H1 (cell line): ENCODE data around the gene DRD2. TPM values are rescaled to one million over a fixed set of nuclear protein-coding genes. Genes with fewer than 3 reads are reported as not detected.

Experiments
- CTCF ChIA-PET: fragments of 300-600 bp; sonication (Branson Sonifier 250); formaldehyde crosslinking; loops from one replicate; lab custom pipeline; 2021; ENCODE audit not compliant: partially characterized antibody; lab: Charles Lee
- POLR2A ChIA-PET: fragments of 300-600 bp; sonication (Branson Sonifier 250); formaldehyde crosslinking; loops from one replicate; lab custom pipeline; 2021; ENCODE audit warnings: inconsistent platforms; ENCODE audit not compliant: partially characterized antibody; lab: Charles Lee
- DNase-seq, 2 experiments: peaks; one replicate each; pipeline versions ENCODE4 v3.0.0 to v3.0.0-alpha.2; 2010 to 2022; ENCODE audit warnings: low spot score in 2 of 2, low read depth in 1 of 2, mixed read lengths in 1 of 2
- FAIRE-seq: peaks from 2 replicates; lab custom pipeline; 2011; peaks lifted over from hg19 to GRCh38; lab: Jason Lieb, UNC
- H2AFZ ChIP-seq: 2 replicates; pipeline ENCODE4 v1.8.1; 2012; ENCODE audit warnings: low read length, inconsistent platforms
- H2AK5ac ChIP-seq: 2 replicates; pipeline ENCODE4 v1.6.1; 2013; ENCODE audit warnings: low read depth, low read length
- H2BK120ac ChIP-seq: replicated peaks from 2 replicates; pipeline ENCODE3; 2013; ENCODE audit warnings: low read depth, low read length, inconsistent platforms
- H2BK12ac ChIP-seq: 2 replicates; pipeline ENCODE4 v1.6.1; 2013; ENCODE audit warnings: low read depth, low read length
- H2BK15ac ChIP-seq: 2 replicates; pipeline ENCODE4 v1.6.1; 2013; ENCODE audit warnings: low read length
- H2BK20ac ChIP-seq: 2 replicates; pipeline ENCODE4 v1.6.1; 2013; ENCODE audit warnings: low read length
- H2BK5ac ChIP-seq: 2 replicates; pipeline ENCODE4 v1.6.1; 2013; ENCODE audit warnings: low read depth, low read length
- H3K14ac ChIP-seq: 2 replicates; pipeline ENCODE4 v1.6.1; 2013; ENCODE audit warnings: inconsistent platforms; ENCODE audit not compliant: insufficient read length
- H3K18ac ChIP-seq: 2 replicates; pipeline ENCODE4 v1.6.1; 2013; ENCODE audit warnings: low read length; ENCODE audit errors: extremely low read depth
- H3K23ac ChIP-seq: 2 replicates; pipeline ENCODE4 v1.6.1; 2013; ENCODE audit warnings: inconsistent platforms; ENCODE audit not compliant: insufficient read length
- H3K23me2 ChIP-seq: 2 replicates; pipeline ENCODE4 v1.6.1; 2013; ENCODE audit warnings: low read depth, low read length
- H3K27ac ChIP-seq: 2 replicates; pipeline ENCODE4 v1.6.1; 2011; ENCODE audit warnings: low read depth, low read length, inconsistent platforms
- H3K27me3 ChIP-seq, 4 experiments: replicated peaks in 1 of 4; 1 replicate in 1 of 4; 2 replicates in 3 of 4; pipeline versions ENCODE4 v1.6.1 to v1.8.1; 2011 to 2013; ENCODE audit warnings: low read length in 3 of 4, mild to moderate bottlenecking in 3 of 4, inconsistent platforms in 2 of 4, mixed read lengths in 2 of 4, moderate library complexity in 1 of 4; ENCODE audit not compliant: control insufficient read depth in 3 of 4, insufficient read depth in 3 of 4; ENCODE audit errors: extremely low read depth in 1 of 4
- H3K36me3 ChIP-seq, 4 experiments: 2 replicates each; pipeline versions ENCODE4 v1.6.1 to v1.8.1; 2011 to 2013; ENCODE audit warnings: mild to moderate bottlenecking in 4 of 4, low read length in 3 of 4, moderate library complexity in 2 of 4, control low read depth in 1 of 4, inconsistent platforms in 1 of 4; ENCODE audit not compliant: insufficient read depth in 4 of 4, control insufficient read depth in 2 of 4
- H3K4ac ChIP-seq: replicated peaks from 2 replicates; pipeline ENCODE3; 2013; ENCODE audit warnings: low read length, low read depth, mixed read lengths, inconsistent platforms; ENCODE audit not compliant: insufficient read length
- H3K4me1 ChIP-seq, 4 experiments: replicated peaks in 1 of 4; 1 replicate in 1 of 4; 2 replicates in 3 of 4; pipeline versions ENCODE4 v1.6.1 to v1.8.1; 2011 to 2013; ENCODE audit warnings: low read length in 3 of 4, inconsistent platforms in 2 of 4, mixed read lengths in 1 of 4; ENCODE audit not compliant: insufficient read depth in 4 of 4, control insufficient read depth in 3 of 4
- H3K4me2 ChIP-seq, 2 experiments: 2 replicates each; pipeline versions ENCODE4 v1.6.1 to v1.8.1; 2011 to 2013; ENCODE audit warnings: low read depth in 2 of 2, low read length in 2 of 2, control low read depth in 1 of 2, inconsistent platforms in 1 of 2, mild to moderate bottlenecking in 1 of 2; ENCODE audit not compliant: insufficient read depth in 1 of 2
- H3K4me3 ChIP-seq, 4 experiments: fragments of 200-600, 300-600 bp in 1 of 4; sonication (generic), shearing (Covaris generic), sonication (Bioruptor Twin) in 1 of 4; 2 replicates each; pipeline versions ENCODE4 v1.5.1 to v1.8.1; 2011 to 2016; ENCODE audit warnings: low read length in 4 of 4, low read depth in 3 of 4, control low read depth in 2 of 4, inconsistent platforms in 2 of 4, mild to moderate bottlenecking in 2 of 4, mixed read lengths in 1 of 4, moderate library complexity in 1 of 4; ENCODE audit not compliant: insufficient read depth in 2 of 4; ENCODE audit errors: extremely low read depth in 1 of 4
- H3K56ac ChIP-seq: replicated peaks from 2 replicates; pipeline ENCODE3; 2013; ENCODE audit warnings: low read depth, mild to moderate bottlenecking, mixed read lengths, low read length, inconsistent platforms; ENCODE audit not compliant: insufficient read length
- H3K79me1 ChIP-seq: 2 replicates; pipeline ENCODE4 v1.6.1; 2013; ENCODE audit warnings: low read depth, low read length, control low read depth
- H3K79me2 ChIP-seq, 2 experiments: 2 replicates each; pipeline versions ENCODE4 v1.6.1 to v1.8.1; 2012 to 2013; ENCODE audit warnings: low read length in 2 of 2, mild to moderate bottlenecking in 2 of 2, inconsistent platforms in 1 of 2; ENCODE audit not compliant: insufficient read depth in 2 of 2, control insufficient read depth in 1 of 2
- H3K9ac ChIP-seq, 4 experiments: replicated peaks in 1 of 4; 1 replicate in 1 of 4; 2 replicates in 3 of 4; pipeline versions ENCODE4 v1.6.1 to v1.8.1; 2011 to 2013; ENCODE audit warnings: low read depth in 3 of 4, low read length in 3 of 4, control low read depth in 2 of 4, mild to moderate bottlenecking in 2 of 4, moderate library complexity in 2 of 4, inconsistent platforms in 1 of 4; ENCODE audit errors: extremely low read depth in 1 of 4
- H3K9me3 ChIP-seq, 2 experiments: 2 replicates each; pipeline versions ENCODE4 v1.6.1 to v1.8.1; 2012 to 2013; ENCODE audit warnings: mild to moderate bottlenecking in 2 of 2, moderate library complexity in 2 of 2, control low read depth in 1 of 2, inconsistent platforms in 1 of 2, low read depth in 1 of 2, low read length in 1 of 2, mixed read lengths in 1 of 2; ENCODE audit not compliant: insufficient read depth in 2 of 2
- H4K20me1 ChIP-seq, 2 experiments: replicated peaks in 1 of 2; 2 replicates each; pipeline versions ENCODE3 to v1.8.1; 2011 to 2013; ENCODE audit warnings: inconsistent platforms in 2 of 2, low read length in 2 of 2, mild to moderate bottlenecking in 1 of 2; ENCODE audit not compliant: insufficient read depth in 2 of 2, control insufficient read depth in 1 of 2
- H4K5ac ChIP-seq: 2 replicates; pipeline ENCODE4 v1.6.1; 2013; ENCODE audit warnings: low read length, low read depth, mixed read lengths, inconsistent platforms; ENCODE audit not compliant: insufficient read length
- H4K8ac ChIP-seq: 2 replicates; pipeline ENCODE4 v1.8.0; 2013; ENCODE audit warnings: mild to moderate bottlenecking, moderate library complexity, low read length, inconsistent platforms; ENCODE audit not compliant: insufficient read depth; ENCODE audit errors: extremely low read depth
- H4K91ac ChIP-seq: replicated peaks from 2 replicates; pipeline ENCODE3; 2013; ENCODE audit warnings: low read length, mixed read lengths, inconsistent platforms; ENCODE audit not compliant: insufficient read length
- WGBS, 2 experiments: shearing (Covaris generic) in 1 of 2; methylation state at CpG; one replicate each; pipeline versions ENCODE4 v1.1.6 to v1.1.7; 2013 to 2015; ENCODE audit warnings: low lambda C conversion rate in 2 of 2, mixed read lengths in 2 of 2, inconsistent platforms in 1 of 2, low coverage in 1 of 2, missing lambda C conversion rate in 1 of 2; ENCODE audit not compliant: insufficient replicate concordance in 2 of 2, insufficient coverage in 1 of 2, insufficient read length in 1 of 2; ENCODE audit errors: extremely low coverage in 1 of 2, missing lambda C conversion rate in 1 of 2; 5-methylcytosine and 5-hydroxymethylcytosine counted together
- polyA plus RNA-seq, 7 experiments: library from polyadenylated mRNA; depleted of rRNA in 3 of 7; stranded (reverse) in 5 of 7; unstranded in 2 of 7; fragments of >200 nt in 5 of 7; fragments of 200-250 nt in 2 of 7; gene quantifications; 1 replicate in 5 of 7; 2 replicates in 1 of 7; 4 replicates in 1 of 7; pipeline versions ENCODE4 v1.2.1 to v1.2.3, GENCODE V29; 2011 to 2013; ENCODE audit warnings: missing spikeins in 2 of 7, mixed read lengths in 2 of 7
- total RNA-seq: library from RNA; stranded (reverse); fragmentation: NEBNext Ultra II Directional; extraction: Animal tissue kit (Norgen Biotek cat#: 25700); gene quantifications from 2 replicates; pipeline ENCODE4 v1.2.1, GENCODE V29; 2021

DRD2 gene
- total and polyA plus RNA-seq, 2 of the 8 experiments (the other 6 are each of a cell fraction or from before 2014, with no cell fraction given): 0.26 to 0.41 TPM

DNA sequence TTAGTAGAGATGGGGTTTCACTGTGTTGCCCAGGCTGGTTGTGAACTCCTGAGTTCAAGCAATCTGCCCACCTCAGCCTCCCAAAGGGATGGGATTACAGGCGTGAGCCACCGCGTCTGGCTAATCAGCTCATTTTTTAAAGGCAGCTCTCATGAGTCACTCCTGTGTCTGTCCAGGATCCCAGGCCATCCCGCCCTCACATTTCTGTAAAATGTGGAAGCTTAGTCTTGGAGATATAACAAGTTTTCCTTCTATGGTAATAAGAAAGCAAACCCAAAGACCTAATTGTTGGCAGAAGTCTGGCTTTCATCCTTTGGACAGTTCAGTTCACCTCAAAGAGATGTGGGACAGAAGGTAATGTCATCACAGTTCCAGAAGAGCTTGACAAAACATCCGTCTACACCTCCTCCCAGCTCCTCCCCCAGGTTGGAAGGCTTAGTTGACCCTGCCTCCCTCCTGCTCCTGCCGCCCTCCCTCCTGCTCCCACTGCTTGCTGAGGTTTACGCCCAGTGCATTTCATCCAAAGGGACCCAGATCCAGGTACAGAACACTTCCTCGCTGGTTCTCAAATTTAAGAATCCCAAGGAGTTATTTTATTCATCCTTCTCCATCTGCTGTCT is 6.4 kb downstream of the DRD2 start:
- no peak overlapping the region for H3K4ac ChIP-seq
- H3K56ac ChIP-seq: no peak overlapping the region
- H3K27ac ChIP-seq: no peak overlapping the region
- no peak overlapping the region for H2AK5ac ChIP-seq
- H4K8ac ChIP-seq: no peak overlapping the region
- H4K5ac ChIP-seq: no peak overlapping the region
- DNase-seq: no peak
- H2AFZ ChIP-seq: no peak overlapping the region
- ChIA-PET POLR2A (no interaction called here), CTCF (interaction anchor here (1.2 to 1.8 kb wide), 3 partner anchors 8 to 64 kb away, joined by 5 to 7 read pairs (median 7); no protein-coding TSS in a partner anchor)
- H3K27me3 ChIP-seq: peaks cover under 1 to 6% (median 5%) of the 10 kb centered on the region in 4 experiments
- WGBS, 2 experiments: 81% methylated on average over 8 of the region's 8 CpGs; no CpG with 5 or more reads in 1 of the 2 experiments
- H3K4me3 ChIP-seq: no peak overlapping the region
- FAIRE-seq: no peak
- no peaks in the 10 kb centered on the region for H3K36me3 ChIP-seq
- no peaks in the 10 kb centered on the region for H3K79me1 ChIP-seq
- no peak overlapping the region for H2BK5ac ChIP-seq
- H3K4me2 ChIP-seq: no peak overlapping the region
- H4K91ac ChIP-seq: no peak overlapping the region
- H3K9ac ChIP-seq: no peak overlapping the region
- no peak overlapping the region for H2BK120ac ChIP-seq
- no peak overlapping the region for H2BK12ac ChIP-seq
- H3K18ac ChIP-seq: no peak overlapping the region
- no peaks in the 10 kb centered on the region for H3K9me3 ChIP-seq
- H2BK20ac ChIP-seq: no peak overlapping the region
- peaks cover under 1 to 4% of the 10 kb centered on the region in 2 experiments for H4K20me1 ChIP-seq
- H3K79me2 ChIP-seq: no peaks in the 10 kb centered on the region
- no peak overlapping the region for H2BK15ac ChIP-seq
- no peak overlapping the region for H3K14ac ChIP-seq
- no peaks in the 10 kb centered on the region for H3K23me2 ChIP-seq
- peaks cover 0 to 5% (median under 1%) of the 10 kb centered on the region in 4 experiments; a peak in 5 of 7 replicates for H3K4me1 ChIP-seq
- H3K23ac ChIP-seq: no peak overlapping the region
